Psoas muscle (tissue), 8 donors: ENCODE measurements around the gene BICDL2. TPM values are rescaled to one million over a fixed set of nuclear protein-coding genes. Genes with fewer than 3 reads are reported as not detected.

Experiments
- ATAC-seq, 4 donors: fragments of 200-7000 bp; cut with Tn5 transposase; one replicate each; pipeline ENCODE4 v1.9.1; 2020; ENCODE audit warnings: moderate library complexity in 3 of 4, mild to moderate bottlenecking in 2 of 4
- DNase-seq, 2 donors: peaks; one replicate each; pipeline ENCODE4 v3.0.0-alpha.2; 2020
- H3K27ac ChIP-seq: fragments of 200-600 bp; one replicate; pipeline ENCODE4 v1.8.0; 2022
- H3K27me3 ChIP-seq, 3 donors: fragments of 200-600 bp in 1 of 3; one replicate each; pipeline versions ENCODE4 v1.6.1 to v1.8.0; 2013 to 2022; ENCODE audit warnings: low read length in 2 of 3, mild to moderate bottlenecking in 2 of 3, moderate library complexity in 1 of 3; ENCODE audit not compliant: insufficient read depth in 3 of 3
- H3K36me3 ChIP-seq, 2 donors: fragments of 200-600 bp in 1 of 2; one replicate each; pipeline versions ENCODE4 v1.6.1 to v1.8.0; 2013 to 2022; ENCODE audit warnings: low read depth in 1 of 2, mild to moderate bottlenecking in 1 of 2, moderate library complexity in 1 of 2; ENCODE audit not compliant: insufficient read depth in 1 of 2
- H3K4me1 ChIP-seq: fragments of 200-600 bp; one replicate; pipeline ENCODE4 v1.8.0; 2022
- H3K4me3 ChIP-seq: fragments of 200-600 bp; one replicate; pipeline ENCODE4 v1.8.0; 2022; ENCODE audit warnings: mild to moderate bottlenecking
- H3K9me3 ChIP-seq: fragments of 200-600 bp; one replicate; pipeline ENCODE4 v1.8.0; 2022
- WGBS, 3 donors: extraction: QIAGEN DNeasy Blood & Tissue Kit; methylation state at CpG; one replicate each; pipeline versions ENCODE4 v1.1.6 to v1.1.7; 2013; 5-methylcytosine and 5-hydroxymethylcytosine counted together
- intact Hi-C, 2 donors: fragments of 100-400 bp; cut with DNase I; formaldehyde crosslinking; loops; one replicate each; pipeline versions ENCODE4 v1.11.0 to v1.14.2; 2022
- polyA plus RNA-seq, 3 donors: library from polyadenylated mRNA; stranded (reverse); fragments of 200-250 nt; gene quantifications; one replicate each; pipeline ENCODE4 v1.2.3, GENCODE V29; 2013
- total RNA-seq, 4 donors: library from RNA; stranded (reverse); fragmentation: NEBNext Ultra II Directional in 2 of 4; extraction: Animal tissue kit (Norgen Biotek cat#: 25700) in 2 of 4; gene quantifications; one replicate each; pipeline versions ENCODE4 v1.2.1 to v1.2.4, GENCODE V29; 2021 to 2023
- TF ChIP-seq, protein P1 (sequence below): fragments of 200-600 bp; IDR thresholded peaks from one replicate; pipeline ENCODE4 v1.8.0; 2022; ENCODE audit warnings: antibody characterized with exemption
- donor health status: healthy with polysubstance abuse.
- donor health status: DM: no; HTN: no; CAD: no; lungs with moderate emphysema.
- donor health status: Bipolar disorder and iron deficiency.
- donor health status: healthy.
- donor health status: DM: yes; HTN: yes; CAD: no.
- donor health status: DM: no; HTN: no; CAD: no.
- donor health status: DM: no; HTN: no; CAD: no.
- donor health status: DM: yes; HTN: yes; CAD: no.

Gene BICDL2
- total and polyA plus RNA-seq, 7 donors = 0.01 to 0.18 TPM; not detected in 5

DNA sequence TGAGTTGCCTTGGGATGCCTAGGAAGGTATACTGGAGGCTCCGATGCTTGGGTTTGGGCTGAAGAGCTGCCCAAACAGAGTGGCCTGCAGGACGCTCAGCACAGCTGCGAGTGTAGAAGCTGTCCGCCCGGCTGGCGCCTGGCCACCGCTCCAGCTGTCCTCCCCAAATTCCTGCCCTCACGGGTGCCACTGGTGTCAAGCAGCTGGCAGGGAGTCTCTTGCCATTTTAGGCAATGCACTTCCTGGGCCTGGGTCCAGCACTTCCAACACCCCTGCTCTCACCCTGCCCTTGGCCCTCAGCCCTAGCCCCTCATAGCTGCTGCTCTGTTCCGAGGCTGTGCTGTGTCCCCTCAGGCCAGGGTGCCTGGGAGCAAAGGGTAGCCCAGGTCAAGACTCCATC lies 51.3 kb downstream of the BICDL2 start:
- ATAC-seq = peak; percentile 53 to 70 (median 65)
- no peak overlapping the region for H3K4me3 ChIP-seq

DNA sequence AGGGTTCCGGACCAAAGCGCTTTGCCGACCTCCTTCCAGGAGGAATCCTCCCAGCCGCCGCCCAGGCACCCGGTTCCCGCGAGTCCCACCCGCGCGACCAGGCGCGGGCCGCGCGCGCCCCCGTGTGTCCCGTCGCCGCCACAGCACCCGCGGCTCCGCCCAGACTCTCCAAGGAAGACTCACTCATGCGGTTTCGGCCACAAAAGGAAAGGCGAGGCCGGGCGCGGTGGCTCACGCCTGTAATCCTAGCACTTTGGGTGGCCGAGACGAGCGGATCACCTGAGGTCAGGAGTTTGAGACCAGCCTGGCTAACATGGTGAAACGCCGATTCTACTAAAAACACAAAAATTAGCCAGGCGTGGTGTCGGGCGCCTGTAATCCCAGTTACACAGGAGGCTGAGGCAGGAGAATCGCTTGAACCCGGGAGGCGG lies 53.0 kb downstream of the BICDL2 start:
- ATAC-seq (peak; percentile 67 to 73 (median 69)), DNase-seq (peak; percentile 84 to 90)
- H3K36me3 ChIP-seq = no peaks in the 10 kb centered on the region
- peaks cover 0 to 6% (median 0%) of the 10 kb centered on the region in 3 donors for H3K27me3 ChIP-seq
- H3K9me3 ChIP-seq = no peaks in the 10 kb centered on the region
- H3K27ac ChIP-seq = peak overlapping the region; percentile 24
- peak overlapping the region; percentile 37 for H3K4me3 ChIP-seq
- TF ChIP-seq, protein P1, sequence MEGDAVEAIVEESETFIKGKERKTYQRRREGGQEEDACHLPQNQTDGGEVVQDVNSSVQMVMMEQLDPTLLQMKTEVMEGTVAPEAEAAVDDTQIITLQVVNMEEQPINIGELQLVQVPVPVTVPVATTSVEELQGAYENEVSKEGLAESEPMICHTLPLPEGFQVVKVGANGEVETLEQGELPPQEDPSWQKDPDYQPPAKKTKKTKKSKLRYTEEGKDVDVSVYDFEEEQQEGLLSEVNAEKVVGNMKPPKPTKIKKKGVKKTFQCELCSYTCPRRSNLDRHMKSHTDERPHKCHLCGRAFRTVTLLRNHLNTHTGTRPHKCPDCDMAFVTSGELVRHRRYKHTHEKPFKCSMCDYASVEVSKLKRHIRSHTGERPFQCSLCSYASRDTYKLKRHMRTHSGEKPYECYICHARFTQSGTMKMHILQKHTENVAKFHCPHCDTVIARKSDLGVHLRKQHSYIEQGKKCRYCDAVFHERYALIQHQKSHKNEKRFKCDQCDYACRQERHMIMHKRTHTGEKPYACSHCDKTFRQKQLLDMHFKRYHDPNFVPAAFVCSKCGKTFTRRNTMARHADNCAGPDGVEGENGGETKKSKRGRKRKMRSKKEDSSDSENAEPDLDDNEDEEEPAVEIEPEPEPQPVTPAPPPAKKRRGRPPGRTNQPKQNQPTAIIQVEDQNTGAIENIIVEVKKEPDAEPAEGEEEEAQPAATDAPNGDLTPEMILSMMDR = peak; percentile 90
- peaks cover 28% of the 10 kb centered on the region for H3K4me1 ChIP-seq
- intact Hi-C loops = no loop called here
- 9 to 14% (median 10%) methylated on average over 29 to 42 of the region's 42 CpGs for WGBS, 3 donors

More for the DNA sequence above, 51.3 kb downstream of the BICDL2 start:
- no peaks in the 10 kb centered on the region for H3K27me3 ChIP-seq
- intact Hi-C loops = no loop called here
- DNase-seq = peak in 1 of 2 donors; percentile 75
- H3K36me3 ChIP-seq = no peaks in the 10 kb centered on the region
- WGBS, 3 donors = 22 to 33% (median 32%) methylated on average over 9 of the region's 9 CpGs
- peak overlapping the region; percentile 74 for H3K27ac ChIP-seq
- TF ChIP-seq, protein P1 = no peak
- H3K9me3 ChIP-seq = no peaks in the 10 kb centered on the region
- peaks cover 28% of the 10 kb centered on the region for H3K4me1 ChIP-seq

DNA sequence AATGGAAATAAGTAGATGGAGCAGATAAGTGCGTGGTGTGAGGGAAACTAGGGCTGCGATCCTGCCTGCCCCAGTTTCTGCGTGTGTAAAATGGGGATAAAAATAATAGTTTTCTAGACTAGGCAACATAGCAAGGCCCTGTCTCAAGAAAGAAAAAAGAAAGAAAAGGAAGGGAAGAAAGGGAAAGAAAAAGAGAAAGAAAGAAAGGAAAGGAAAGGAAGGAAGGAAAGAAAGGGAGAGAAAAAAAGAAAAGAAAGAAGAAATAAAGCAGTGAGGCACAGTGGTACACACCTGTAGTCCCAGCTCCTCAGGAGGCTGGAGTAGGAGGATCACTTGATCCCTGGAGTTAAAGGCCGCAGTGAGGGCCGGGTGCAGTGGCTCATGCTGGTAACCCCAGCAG lies 54.3 kb downstream of the BICDL2 start:
- no peak for DNase-seq
- Histone ChIP-seq H3K4me3 (no peak overlapping the region), H3K27ac (no peak overlapping the region), H3K36me3 (no peaks in the 10 kb centered on the region), H3K9me3 (no peaks in the 10 kb centered on the region), H3K27me3 (peaks cover 0 to 6% (median 0%) of the 10 kb centered on the region in 3 donors), H3K4me1 (peaks cover 28% of the 10 kb centered on the region)
- TF ChIP-seq, protein P1 = no peak
- intact Hi-C loops = no loop called here
- no peak for ATAC-seq
- WGBS, 3 donors = 85 to 89% (median 88%) methylated on average over 5 of the region's 5 CpGs

DNA sequence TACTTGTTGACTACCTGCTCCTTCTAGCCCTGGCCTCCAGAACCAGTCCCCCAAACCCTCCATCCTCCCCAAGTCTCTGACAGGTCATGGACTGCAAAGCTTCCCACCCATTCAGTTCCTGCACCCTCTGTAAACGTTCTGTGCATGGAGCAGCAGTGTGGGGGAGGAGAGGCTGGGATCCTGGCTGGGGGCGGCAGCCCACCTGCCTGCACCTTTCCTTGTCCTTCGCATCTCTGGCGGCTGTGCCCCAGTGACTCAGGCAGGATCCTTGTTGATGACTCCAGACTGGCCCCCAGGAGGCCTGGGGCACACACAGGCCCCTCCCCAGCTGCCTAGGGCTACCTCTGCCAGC lies 54.9 kb downstream of the BICDL2 start:
- 78 to 79% (median 78%) methylated on average over 4 of the region's 4 CpGs for WGBS, 3 donors
- TF ChIP-seq, protein P1 = no peak
- Histone ChIP-seq H3K4me1 (peaks cover 28% of the 10 kb centered on the region), H3K9me3 (no peaks in the 10 kb centered on the region), H3K27me3 (peaks cover 0 to 6% (median 0%) of the 10 kb centered on the region in 3 donors), H3K27ac (no peak overlapping the region), H3K36me3 (no peaks in the 10 kb centered on the region), H3K4me3 (no peak overlapping the region)
- intact Hi-C loops = no loop called here
- DNase-seq (no peak), ATAC-seq (no peak)
